Glutamatergic neuron (in vitro differentiated cells): ENCODE data around the gene ERG28. TPM values are rescaled to one million over a fixed set of nuclear protein-coding genes. Genes with fewer than 3 reads are reported as not detected.

Experiments
- DNase-seq: peaks from one replicate; pipeline ENCODE4 v3.0.0; 2022
- H3K27ac Mint-ChIP-seq: one replicate; pipeline ENCODE4 v1.8.0; 2020; ENCODE audit warnings: mild to moderate bottlenecking, mixed read lengths, inconsistent platforms; ENCODE audit not compliant: unreplicated experiment
- H3K27me3 Mint-ChIP-seq: one replicate; pipeline ENCODE4 v1.8.0; 2020; ENCODE audit warnings: mild to moderate bottlenecking, moderate library complexity, mixed read lengths, inconsistent platforms; ENCODE audit not compliant: unreplicated experiment
- H3K36me3 Mint-ChIP-seq: one replicate; pipeline ENCODE4 v1.8.0; 2020; ENCODE audit warnings: mild to moderate bottlenecking, mixed read lengths, inconsistent platforms; ENCODE audit not compliant: unreplicated experiment
- H3K4me1 Mint-ChIP-seq: one replicate; pipeline ENCODE4 v1.8.0; 2020; ENCODE audit warnings: mild to moderate bottlenecking, low read depth, mixed read lengths, inconsistent platforms; ENCODE audit not compliant: unreplicated experiment
- H3K4me3 Mint-ChIP-seq: one replicate; pipeline ENCODE4 v1.8.0; 2020; ENCODE audit warnings: mild to moderate bottlenecking, mixed read lengths, inconsistent platforms; ENCODE audit not compliant: unreplicated experiment
- H3K9me3 Mint-ChIP-seq: one replicate; pipeline ENCODE4 v1.8.0; 2020; ENCODE audit warnings: mild to moderate bottlenecking, moderate library complexity, mixed read lengths, inconsistent platforms; ENCODE audit not compliant: unreplicated experiment
- CTCF ChIP-seq: fragments of 200-600 bp; sonication (generic); IDR thresholded peaks from one replicate; pipeline ENCODE4 v1.5.0; 2021; ENCODE audit not compliant: partially characterized antibody, unreplicated experiment
- total RNA-seq: library from RNA; stranded (reverse); fragmentation: NEBNext Ultra II Directional; extraction: Animal tissue kit (Norgen Biotek cat#: 25700); gene quantifications from one replicate; pipeline ENCODE4 v1.2.1, GENCODE V29; 2021; ENCODE audit not compliant: unreplicated experiment

ERG28 gene
- total RNA-seq, 1 donor from 2014 or later, result 16.2 TPM

GRCh38 chr14:75640876-75641275, 19.8 kb downstream of the ERG28 start:
- no peaks in the 10 kb centered on the region for H3K9me3 Mint-ChIP-seq
- DNase-seq, result no peak
- H3K4me1 Mint-ChIP-seq, result peaks cover 10% of the 10 kb centered on the region
- no peak for TF ChIP-seq CTCF
- peaks cover 2% of the 10 kb centered on the region for H3K27me3 Mint-ChIP-seq
- no peak overlapping the region for H3K27ac Mint-ChIP-seq
- H3K36me3 Mint-ChIP-seq, result no peaks in the 10 kb centered on the region
- no peak overlapping the region for H3K4me3 Mint-ChIP-seq

GRCh38 chr14:75636100-75636692, 24.5 kb downstream of the ERG28 start:
- peaks cover 2% of the 10 kb centered on the region for H3K27me3 Mint-ChIP-seq
- peaks cover 10% of the 10 kb centered on the region for H3K4me1 Mint-ChIP-seq
- no peaks in the 10 kb centered on the region for H3K9me3 Mint-ChIP-seq
- peak overlapping the region; percentile 59 for H3K27ac Mint-ChIP-seq
- no peaks in the 10 kb centered on the region for H3K36me3 Mint-ChIP-seq
- TF ChIP-seq CTCF, result no peak
- peak overlapping the region; percentile 21 for H3K4me3 Mint-ChIP-seq
- DNase-seq, result peak; percentile 60

- Mint-ChIP-seq H3K9me3 (no peaks in the 10 kb centered on the region), H3K36me3 (no peaks in the 10 kb centered on the region), H3K27ac (no peak overlapping the region), H3K4me3 (no peak overlapping the region), H3K27me3 (no peaks in the 10 kb centered on the region), H3K4me1 (peaks cover 10% of the 10 kb centered on the region)
- DNase-seq, result no peak
- no peak for TF ChIP-seq CTCF
Observed at GRCh38 chr14:75634848-75635247, 25.8 kb downstream of the ERG28 start.

- TF ChIP-seq CTCF, result no peak
- H3K9me3 Mint-ChIP-seq, result no peaks in the 10 kb centered on the region
- no peak overlapping the region for H3K27ac Mint-ChIP-seq
- H3K4me1 Mint-ChIP-seq, result peaks cover 3% of the 10 kb centered on the region
- no peak for DNase-seq
- no peak overlapping the region for H3K4me3 Mint-ChIP-seq
- H3K27me3 Mint-ChIP-seq, result no peaks in the 10 kb centered on the region
- no peaks in the 10 kb centered on the region for H3K36me3 Mint-ChIP-seq
Observed at GRCh38 chr14:75631453-75631831, 29.2 kb downstream of the ERG28 start.

- Mint-ChIP-seq H3K27ac (no peak overlapping the region), H3K9me3 (no peaks in the 10 kb centered on the region), H3K36me3 (no peaks in the 10 kb centered on the region), H3K27me3 (no peaks in the 10 kb centered on the region), H3K4me1 (no peaks in the 10 kb centered on the region), H3K4me3 (no peak overlapping the region)
- no peak for TF ChIP-seq CTCF
- no peak for DNase-seq
Observed at GRCh38 chr14:75630695-75631452, 29.8 kb downstream of the ERG28 start.
